Gastrocnemius medialis (tissue), 4 donors: ENCODE data around the gene GALNT2. TPM values are rescaled to one million over a fixed set of nuclear protein-coding genes. Genes with fewer than 3 reads are reported as not detected.

Experiments
- ATAC-seq, 2 donors: fragments of 150-250 bp; one replicate each; pipeline ENCODE4 v1.9.1; 2016
- DNase-seq, 2 donors: peaks; one replicate each; pipeline ENCODE4 v3.0.0-alpha.2; 2019
- H3K27ac ChIP-seq, 4 donors: fragments of 200-600 bp; sonication (generic); 1 replicate in 1 of 4; 2 replicates in 3 of 4; pipeline ENCODE4 v1.5.1; 2016 to 2018; ENCODE audit warnings: mild to moderate bottlenecking in 2 of 4, moderate library complexity in 1 of 4
- H3K27me3 ChIP-seq, 3 donors: fragments of 200-600 bp; sonication (generic) in 2 of 3; 1 replicate in 1 of 3; 2 replicates in 2 of 3; pipeline versions ENCODE4 v1.5.1 to v1.6.0; 2016 to 2019; ENCODE audit warnings: mild to moderate bottlenecking in 1 of 3, moderate library complexity in 1 of 3
- H3K36me3 ChIP-seq, 2 donors: fragments of 200-600 bp; sonication (generic) in 1 of 2; one replicate each; pipeline ENCODE4 v1.5.1; 2017 to 2018
- H3K4me1 ChIP-seq, 2 donors: fragments of 200-600 bp; sonication (generic) in 1 of 2; one replicate each; pipeline ENCODE4 v1.5.1; 2016 to 2017; ENCODE audit warnings: mild to moderate bottlenecking in 2 of 2
- H3K4me3 ChIP-seq, 4 donors: fragments of 200-600 bp; sonication (generic) in 3 of 4; 1 replicate in 1 of 4; 2 replicates in 3 of 4; pipeline ENCODE4 v1.5.1; 2016 to 2019; ENCODE audit warnings: mild to moderate bottlenecking in 2 of 4
- H3K9me3 ChIP-seq, 3 donors: fragments of 200-600 bp; sonication (generic) in 2 of 3; 1 replicate in 1 of 3; 2 replicates in 2 of 3; pipeline ENCODE4 v1.5.1; 2016 to 2019
- CTCF ChIP-seq, 5 experiments: fragments of 450-650 bp in 3 of 5; fragments of 200-600 bp in 2 of 5; sonication (generic) in 2 of 5; IDR thresholded peaks in 4 of 5; conservative IDR thresholded peaks in 1 of 5; 1 replicate in 4 of 5; 2 replicates in 1 of 5; pipeline ENCODE4 v1.5.1; 2016 to 2019; ENCODE audit warnings: antibody characterized with exemption in 5 of 5, mild to moderate bottlenecking in 3 of 5, moderate library complexity in 3 of 5
- POLR2A ChIP-seq, 2 donors: fragments of 450-650 bp; IDR thresholded peaks; one replicate each; pipeline ENCODE4 v1.6.1; 2017; ENCODE audit warnings: antibody characterized with exemption in 2 of 2, mild to moderate bottlenecking in 2 of 2, moderate library complexity in 2 of 2
- in situ Hi-C, 4 donors: fragments of 200-750 bp; cut with MboI; loops; one replicate each; pipeline versions ENCODE4 v1.15.0 to v1.8.0; 2017; ENCODE audit warnings: low sequenced_read_pairs in 4 of 4
- intact Hi-C: fragments of 100-400 bp; cut with DNase I; formaldehyde crosslinking; loops from one replicate; pipeline ENCODE4 v1.15.1; 2023; ENCODE audit warnings: low total_unique reads
- total RNA-seq, 4 donors: library from RNA; depleted of rRNA; stranded (reverse); fragments of >200 nt; gene quantifications; one replicate each; pipeline versions ENCODE4 v1.1.0 to v1.2.3, GENCODE V29; 2016

Gene GALNT2
- total RNA-seq, 4 donors from 2014 or later, result 73.7 to 106 (median 78.3) TPM

DNA sequence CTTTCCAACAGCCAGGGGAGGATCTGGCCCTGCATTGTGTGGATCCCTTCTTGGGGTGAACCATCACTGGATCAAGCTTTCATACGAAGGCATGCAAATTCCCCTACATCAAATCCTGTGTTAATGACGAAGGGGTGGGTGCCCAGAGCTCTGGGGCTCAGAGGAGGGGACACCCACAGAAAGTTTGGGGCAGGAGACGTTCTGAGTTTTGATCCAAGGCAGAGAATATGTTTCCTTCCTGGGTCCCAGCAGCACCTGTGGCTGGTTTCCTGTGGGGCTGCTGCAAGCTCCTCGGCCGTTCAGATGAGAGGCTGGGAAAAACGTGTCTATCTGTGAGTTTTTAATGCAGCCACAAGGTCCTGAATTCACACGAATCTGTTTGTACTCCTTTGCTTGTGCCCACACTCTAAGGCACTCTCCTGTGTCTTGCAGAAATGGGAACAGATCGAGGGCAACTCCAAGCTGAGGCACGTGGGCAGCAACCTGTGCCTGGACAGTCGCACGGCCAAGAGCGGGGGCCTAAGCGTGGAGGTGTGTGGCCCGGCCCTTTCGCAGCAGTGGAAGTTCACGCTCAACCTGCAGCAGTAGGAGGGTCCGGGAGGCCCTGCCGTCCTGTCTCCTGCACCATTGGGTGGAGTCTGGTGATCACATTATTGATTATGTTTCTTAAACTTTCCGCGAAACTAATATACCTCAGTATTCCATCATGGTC lies 212.0 kb downstream of the GALNT2 start:
- ATAC-seq (no peak), DNase-seq (no peak)
- Histone ChIP-seq H3K27me3 (no peaks in the 10 kb centered on the region), H3K4me3 (no peak overlapping the region), H3K4me1 (peaks cover 0 to 4% of the 10 kb centered on the region in 2 donors), H3K9me3 (no peaks in the 10 kb centered on the region), H3K36me3 (peaks cover 0 to 52% of the 10 kb centered on the region in 2 donors), H3K27ac (no peak overlapping the region)
- in situ Hi-C loops (no loop called here), intact Hi-C loops (no loop called here)
- TF ChIP-seq POLR2A (IDR thresholded peaks at IDR 0.05) (no peak), CTCF (IDR thresholded peaks at IDR 0.05 in 4 of 5, conservative IDR thresholded peaks at IDR 0.05 in 1 of 5) (no peak)

- in situ Hi-C loops, result no loop called here
Observed at GRCh38 chr1:230279583-230279945, 212.5 kb downstream of the GALNT2 start.

GRCh38 chr1:230280054-230280795 lies 213.2 kb downstream of the GALNT2 start:
- peaks cover 0 to 42% of the 10 kb centered on the region in 2 donors for H3K36me3 ChIP-seq
- in situ Hi-C loops, result no loop called here
- TF ChIP-seq CTCF (IDR thresholded peaks at IDR 0.05 in 4 of 5, conservative IDR thresholded peaks at IDR 0.05 in 1 of 5), result peak in 1 of 5 experiments; percentile 22
- TF ChIP-seq POLR2A (IDR thresholded peaks at IDR 0.05), result no peak

More at GRCh38 chr1:230279583-230279945, 212.5 kb downstream of the GALNT2 start:
- H3K36me3 ChIP-seq, result peaks cover 0 to 48% of the 10 kb centered on the region in 2 donors
- no peaks in the 10 kb centered on the region for H3K27me3 ChIP-seq
- H3K4me3 ChIP-seq, result no peak overlapping the region
- H3K9me3 ChIP-seq, result no peaks in the 10 kb centered on the region
- ATAC-seq (no peak), DNase-seq (peak in 1 of 2 donors; percentile 10)
- intact Hi-C loops, result no loop called here
- H3K27ac ChIP-seq, result no peak overlapping the region
- TF ChIP-seq POLR2A (IDR thresholded peaks at IDR 0.05), result no peak
- no peak for TF ChIP-seq CTCF (IDR thresholded peaks at IDR 0.05 in 4 of 5, conservative IDR thresholded peaks at IDR 0.05 in 1 of 5)
- peaks cover 0 to 4% of the 10 kb centered on the region in 2 donors for H3K4me1 ChIP-seq

GRCh38 chr1:230280906-230281413 lies 213.9 kb downstream of the GALNT2 start:
- Histone ChIP-seq H3K4me1 (peaks cover 0 to 4% of the 10 kb centered on the region in 2 donors), H3K4me3 (no peak overlapping the region), H3K36me3 (peaks cover 0 to 34% of the 10 kb centered on the region in 2 donors), H3K27me3 (no peaks in the 10 kb centered on the region), H3K27ac (peak overlapping the region in 1 of 4 donors; percentile 49), H3K9me3 (no peaks in the 10 kb centered on the region)
- in situ Hi-C loops, result no loop called here
- no peak for ATAC-seq
- intact Hi-C loops, result no loop called here
- TF ChIP-seq POLR2A (IDR thresholded peaks at IDR 0.05) (no peak), CTCF (IDR thresholded peaks at IDR 0.05 in 4 of 5, conservative IDR thresholded peaks at IDR 0.05 in 1 of 5) (no peak)
- no peak for DNase-seq

More at GRCh38 chr1:230280054-230280795, 213.2 kb downstream of the GALNT2 start:
- intact Hi-C loops, result no loop called here
- H3K4me3 ChIP-seq, result no peak overlapping the region
- H3K27ac ChIP-seq, result peak overlapping the region in 1 of 4 donors; percentile 49
- no peaks in the 10 kb centered on the region for H3K27me3 ChIP-seq
- DNase-seq, result no peak
- peaks cover 0 to 4% of the 10 kb centered on the region in 2 donors for H3K4me1 ChIP-seq
- no peak for ATAC-seq
- H3K9me3 ChIP-seq, result no peaks in the 10 kb centered on the region
